Stimulated activated CD4-positive, alpha-beta T cell treated with anti-CD3 and anti-CD28 coated beads, Interleukin-2, amount 100 ng/mL, for 24 hours (primary cell): ENCODE results near the gene SOX18.
"Not testable (repeated sequence)": the region's sequence is repeated elsewhere in the genome, so short reads cannot be mapped to it uniquely, and the experiment has no call there.

ENCODE experiments used
- DNase-seq, 2 donors: peaks; one replicate each; pipeline ENCODE4 v3.0.0-alpha.2; 2020

Gene SOX18

DNA sequence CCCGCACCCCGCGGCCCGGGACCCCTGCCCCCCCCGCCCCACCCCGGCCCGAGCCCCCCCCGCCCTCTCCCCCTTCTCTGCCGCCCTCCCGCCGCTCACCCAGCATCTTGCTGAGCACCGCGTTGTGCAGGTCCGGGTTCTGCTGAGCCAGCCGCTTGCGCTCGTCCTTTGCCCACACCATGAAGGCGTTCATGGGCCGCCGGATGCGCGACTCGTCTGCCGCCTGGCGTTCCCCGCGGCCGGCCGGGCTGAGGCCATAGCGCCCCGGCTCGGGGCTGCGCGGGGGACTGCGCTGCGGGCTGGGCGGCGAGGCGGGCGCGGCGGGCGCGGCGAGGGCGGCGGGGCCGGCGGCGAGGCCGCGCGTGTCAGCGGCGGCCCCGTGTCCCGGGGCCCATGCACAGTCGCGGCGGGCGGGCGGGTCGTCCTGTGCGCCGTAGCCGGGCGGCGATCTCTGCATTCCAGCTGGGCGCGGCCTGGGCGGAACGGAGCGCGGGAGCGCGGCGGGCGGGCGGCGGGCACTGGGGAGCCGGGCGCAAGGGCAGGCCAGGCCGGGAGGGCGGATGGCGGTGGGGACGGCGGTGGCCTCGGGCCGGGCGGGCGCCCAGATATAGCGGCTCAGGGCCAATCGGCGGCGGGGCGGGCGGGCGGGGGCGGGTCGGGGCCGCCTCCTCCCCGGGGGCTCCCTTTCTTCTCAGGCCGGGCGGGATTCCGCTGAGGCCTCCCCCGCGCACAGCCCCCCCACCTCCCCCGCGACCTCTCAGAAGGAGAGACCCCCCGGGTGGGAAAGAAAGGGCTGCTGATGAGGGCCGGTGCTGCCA, at the start of gene SOX18:
SOX18 (minus strand) TSS at position 580 of the 818 bp plus-strand sequence; CDS start at position 457, 123 bp downstream.
- peak in 1 of 2 donors; percentile 60 for DNase-seq

DNA sequence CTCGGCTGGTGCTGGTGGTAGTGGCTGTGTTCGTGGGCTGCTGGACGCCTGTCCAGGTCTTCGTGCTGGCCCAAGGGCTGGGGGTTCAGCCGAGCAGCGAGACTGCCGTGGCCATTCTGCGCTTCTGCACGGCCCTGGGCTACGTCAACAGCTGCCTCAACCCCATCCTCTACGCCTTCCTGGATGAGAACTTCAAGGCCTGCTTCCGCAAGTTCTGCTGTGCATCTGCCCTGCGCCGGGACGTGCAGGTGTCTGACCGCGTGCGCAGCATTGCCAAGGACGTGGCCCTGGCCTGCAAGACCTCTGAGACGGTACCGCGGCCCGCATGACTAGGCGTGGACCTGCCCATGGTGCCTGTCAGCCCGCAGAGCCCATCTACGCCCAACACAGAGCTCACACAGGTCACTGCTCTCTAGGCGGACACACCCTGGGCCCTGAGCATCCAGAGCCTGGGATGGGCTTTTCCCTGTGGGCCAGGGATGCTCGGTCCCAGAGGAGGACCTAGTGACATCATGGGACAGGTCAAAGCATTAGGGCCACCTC, 49.1 kb upstream of the SOX18 start:
- DNase-seq: no peak

DNA sequence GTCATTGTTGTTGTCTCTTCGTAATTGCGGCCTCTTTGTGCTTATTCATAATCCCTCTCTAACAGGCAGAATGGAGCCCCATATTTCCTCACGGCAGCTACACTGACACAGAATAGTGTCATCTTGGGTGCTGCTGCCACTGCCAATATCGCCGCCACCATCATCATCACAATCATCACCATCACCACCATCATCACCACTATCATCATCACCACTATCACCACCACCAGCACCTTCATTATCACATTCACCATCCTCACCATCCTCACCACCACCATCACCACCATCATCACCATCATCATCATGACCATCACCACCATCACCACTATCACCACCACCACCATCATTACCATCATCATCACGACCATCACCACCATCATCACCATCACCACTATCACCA, 47.1 kb upstream of the SOX18 start:
- DNase-seq: no peak

DNA sequence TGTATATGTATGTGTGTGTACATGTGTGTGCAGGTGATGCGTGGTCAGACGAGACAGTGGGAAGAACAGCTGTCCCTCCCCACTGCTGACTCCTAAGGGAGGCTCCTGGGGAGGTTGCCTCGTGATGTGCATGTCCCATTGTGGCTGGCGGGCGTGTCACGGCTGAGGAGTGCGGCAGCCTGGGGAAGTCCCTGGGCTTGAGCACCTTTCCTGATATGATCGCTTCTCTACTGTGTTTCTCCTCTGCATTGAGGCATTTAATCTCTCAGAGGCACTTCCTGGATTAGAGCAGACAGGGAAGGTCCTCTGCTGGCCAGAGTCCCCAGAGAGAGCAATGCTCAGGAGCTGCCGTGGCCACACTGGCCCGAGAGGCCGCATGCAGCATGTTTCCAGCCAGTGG, 46.5 kb upstream of the SOX18 start:
- DNase-seq: no peak

DNA sequence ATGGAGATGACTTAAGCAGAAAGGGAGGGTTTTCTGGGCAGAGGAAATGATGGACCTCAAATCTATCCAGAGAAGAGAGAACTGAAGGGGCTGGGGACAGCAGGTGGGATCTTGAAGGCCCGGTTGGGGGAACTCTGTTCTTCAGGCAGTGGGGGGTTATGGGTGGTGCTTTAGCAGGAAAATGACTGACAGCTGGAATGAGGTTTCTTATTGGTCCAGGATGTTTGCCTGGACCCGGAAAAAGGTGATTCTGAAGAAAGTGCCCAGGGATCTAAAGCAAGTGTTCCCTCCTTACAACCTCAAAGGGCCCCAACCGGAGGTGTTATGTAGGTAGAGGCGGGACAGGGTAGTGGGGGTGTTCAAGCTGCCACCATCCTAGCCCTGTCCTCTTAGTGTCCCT, 46.0 kb upstream of the SOX18 start:
- DNase-seq: no peak

DNA sequence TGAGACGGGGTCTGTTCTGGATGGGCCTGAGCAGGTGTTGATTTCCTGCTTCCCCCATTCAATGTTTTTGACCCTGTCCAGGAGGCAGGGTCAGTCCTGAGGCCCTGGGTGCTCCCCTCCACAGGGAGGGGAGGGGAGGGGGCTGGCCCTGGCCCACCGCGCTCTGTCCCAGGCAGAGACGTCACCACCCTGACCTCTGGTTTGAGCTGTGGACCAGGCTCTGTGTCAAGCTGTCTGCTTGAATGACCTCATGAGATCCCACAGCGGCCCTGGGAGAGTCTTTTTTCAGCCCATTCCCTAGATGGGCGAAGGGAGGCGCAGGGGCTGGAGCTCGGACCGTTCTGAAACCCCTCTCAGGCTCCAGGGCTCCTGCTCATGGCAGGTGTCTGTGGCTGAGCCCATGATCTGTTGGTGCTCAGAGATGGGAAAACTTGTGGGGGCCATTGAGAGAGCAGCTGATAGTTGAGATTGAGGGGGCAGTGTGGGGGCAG, 43.6 kb upstream of the SOX18 start:
- DNase-seq: no peak

DNA sequence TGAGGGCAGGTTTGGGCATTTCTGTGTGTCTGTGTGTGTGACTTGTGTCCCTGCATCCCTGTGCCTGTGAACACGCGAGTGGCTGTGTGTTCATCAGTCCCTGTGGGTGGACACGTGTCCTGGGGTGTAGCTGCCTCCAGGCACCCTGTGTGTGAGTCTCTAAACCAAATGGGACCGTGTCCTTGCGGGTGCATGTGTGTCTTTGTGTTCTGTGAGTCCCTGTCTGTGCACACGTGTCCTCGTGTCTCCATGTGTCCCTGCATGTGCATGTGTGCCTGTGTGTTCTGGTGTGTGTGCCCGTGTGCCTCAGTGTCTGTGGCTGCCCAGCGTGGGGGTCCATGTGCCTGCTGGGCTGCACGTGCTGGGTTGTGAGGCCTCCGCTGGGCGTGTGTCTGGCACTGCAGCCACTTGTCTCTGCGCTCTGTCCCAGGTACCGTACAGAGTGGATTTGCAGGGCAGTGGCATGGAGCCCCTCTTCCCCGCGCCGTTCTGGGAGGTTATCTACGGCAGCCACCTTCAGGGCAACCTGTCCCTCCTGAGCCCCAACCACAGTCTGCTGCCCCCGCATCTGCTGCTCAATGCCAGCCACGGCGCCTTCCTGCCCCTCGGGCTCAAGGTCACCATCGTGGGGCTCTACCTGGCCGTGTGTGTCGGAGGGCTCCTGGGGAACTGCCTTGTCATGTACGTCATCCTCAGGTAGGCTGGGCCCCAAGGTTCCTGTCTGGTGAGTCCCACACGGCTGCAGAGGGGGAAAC, 43.0 kb upstream of the SOX18 start:
- DNase-seq: no peak

DNA sequence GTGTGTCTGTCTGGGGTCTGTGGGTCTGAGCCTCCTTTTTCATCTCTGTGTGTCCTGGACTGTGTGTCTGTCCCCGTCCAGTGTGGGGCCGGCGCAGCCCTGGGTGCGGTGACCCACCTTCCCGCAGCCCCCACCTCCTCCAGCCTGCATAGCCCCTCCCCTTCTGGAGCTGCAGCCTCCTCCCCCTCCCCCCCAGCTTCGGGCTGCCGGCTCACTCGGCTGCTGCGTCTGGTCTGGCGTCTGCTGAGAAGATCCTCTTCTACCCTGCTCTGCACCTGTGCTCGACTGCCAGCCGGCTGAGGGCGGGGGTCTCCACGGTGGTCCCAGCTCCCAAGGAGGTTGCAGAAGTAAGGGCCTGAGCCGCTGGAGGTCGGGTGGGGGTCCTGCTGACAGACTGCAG, 42.3 kb upstream of the SOX18 start:
- DNase-seq: no peak

DNA sequence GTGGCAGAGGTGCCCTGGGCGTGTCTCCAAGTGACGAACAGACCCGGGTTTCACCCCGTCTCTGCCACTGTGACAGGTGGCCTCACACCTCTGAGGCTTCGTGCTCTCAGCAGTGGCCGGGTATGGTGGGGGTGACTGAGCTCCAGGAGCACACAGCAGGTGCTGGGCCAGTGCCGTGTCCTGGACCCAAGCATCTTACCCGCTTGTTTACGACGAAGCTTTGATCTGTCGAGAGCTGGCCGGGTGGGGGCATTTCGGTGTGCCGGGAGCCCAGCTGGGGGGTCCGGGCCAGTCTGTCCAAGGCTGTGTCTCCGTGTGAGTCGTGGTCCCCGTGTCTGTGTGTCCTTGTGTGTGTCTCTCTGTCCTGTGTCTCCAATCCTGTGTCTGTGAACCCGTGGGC, 41.9 kb upstream of the SOX18 start:
- DNase-seq: no peak

DNA sequence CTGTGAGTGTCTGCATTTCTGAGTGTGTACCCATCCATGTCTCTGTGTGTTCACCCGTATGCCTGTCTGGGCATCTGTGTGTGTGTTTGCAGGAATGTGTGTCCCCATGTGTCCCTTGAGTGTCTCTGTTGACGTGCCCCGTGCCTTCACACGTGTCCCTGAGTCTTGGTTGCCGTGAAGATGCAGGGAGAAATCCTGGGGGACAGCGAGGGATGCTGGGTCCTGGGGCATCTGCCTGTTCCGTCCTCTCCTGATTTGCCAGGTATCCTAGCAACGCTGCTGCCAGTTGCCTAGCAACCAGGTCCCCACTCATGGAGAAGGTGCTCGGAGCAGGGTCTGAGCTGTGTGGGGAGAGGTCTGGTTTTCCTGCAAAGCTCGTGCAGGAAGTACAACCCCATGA, 40.7 kb upstream of the SOX18 start:
- DNase-seq: no peak

DNA sequence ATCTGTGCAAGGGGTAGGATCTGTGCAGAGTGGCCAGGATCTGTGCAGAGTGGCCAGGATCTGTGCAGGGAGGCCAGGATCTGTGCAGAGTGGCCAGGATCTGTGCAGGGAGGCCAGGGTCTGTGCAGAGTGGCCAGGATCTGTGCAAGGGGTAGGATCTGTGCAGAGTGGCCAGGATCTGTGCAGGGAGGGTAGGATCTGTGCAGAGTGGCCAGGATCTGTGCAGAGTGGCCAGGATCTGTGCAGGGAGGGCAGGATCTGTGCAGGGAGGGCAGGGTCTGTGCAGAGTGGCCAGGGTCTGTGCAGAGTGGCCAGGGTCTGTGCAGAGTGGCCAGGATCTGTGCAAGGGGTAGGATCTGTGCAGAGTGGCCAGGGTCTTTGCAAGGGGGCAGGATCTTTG, 39.1 kb upstream of the SOX18 start:
- DNase-seq: not testable (repeated sequence)

DNA sequence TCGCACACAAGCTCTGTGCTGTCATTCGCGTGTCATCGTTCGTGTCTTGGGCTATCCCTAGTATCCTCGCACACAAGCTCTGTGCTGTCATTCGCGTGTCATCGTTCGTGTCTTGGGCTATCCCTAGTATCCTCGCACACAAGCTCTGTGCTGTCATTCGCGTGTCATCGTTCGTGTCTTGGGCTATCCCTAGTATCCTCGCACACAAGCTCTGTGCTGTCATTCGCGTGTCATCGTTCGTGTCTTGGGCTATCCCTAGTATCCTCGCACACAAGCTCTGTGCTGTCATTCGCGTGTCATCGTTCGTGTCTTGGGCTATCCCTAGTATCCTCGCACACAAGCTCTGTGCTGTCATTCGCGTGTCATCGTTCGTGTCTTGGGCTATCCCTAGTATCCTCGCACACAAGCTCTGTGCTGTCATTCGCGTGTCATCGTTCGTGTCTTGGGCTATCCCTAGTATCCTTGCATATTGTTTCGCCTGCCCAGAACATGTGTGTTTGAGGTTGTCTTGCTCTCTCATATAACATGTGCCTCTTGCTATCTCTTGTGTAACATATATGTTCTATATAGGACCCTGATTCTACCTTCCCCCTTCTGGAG, 37.9 kb upstream of the SOX18 start:
- not testable (repeated sequence) for DNase-seq

DNA sequence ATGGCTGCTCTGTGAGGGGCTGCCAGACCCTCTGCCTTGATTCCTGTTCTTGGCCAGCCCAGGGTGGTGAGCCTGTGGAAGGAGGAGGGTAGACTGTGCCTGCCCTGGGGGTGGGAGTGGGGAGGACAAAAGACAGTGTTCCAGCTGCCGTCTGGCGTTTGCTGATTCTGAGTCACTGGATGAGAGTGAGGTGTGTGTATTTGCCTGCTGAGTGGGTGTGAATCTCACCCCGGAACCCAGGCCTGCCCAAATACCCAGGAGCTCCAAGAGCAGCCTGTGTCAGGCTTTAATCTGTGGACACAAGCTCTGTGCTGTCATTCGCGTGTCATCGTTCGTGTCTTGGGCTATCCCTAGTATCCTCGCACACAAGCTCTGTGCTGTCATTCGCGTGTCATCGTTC, 37.4 kb upstream of the SOX18 start:
- DNase-seq: no peak

DNA sequence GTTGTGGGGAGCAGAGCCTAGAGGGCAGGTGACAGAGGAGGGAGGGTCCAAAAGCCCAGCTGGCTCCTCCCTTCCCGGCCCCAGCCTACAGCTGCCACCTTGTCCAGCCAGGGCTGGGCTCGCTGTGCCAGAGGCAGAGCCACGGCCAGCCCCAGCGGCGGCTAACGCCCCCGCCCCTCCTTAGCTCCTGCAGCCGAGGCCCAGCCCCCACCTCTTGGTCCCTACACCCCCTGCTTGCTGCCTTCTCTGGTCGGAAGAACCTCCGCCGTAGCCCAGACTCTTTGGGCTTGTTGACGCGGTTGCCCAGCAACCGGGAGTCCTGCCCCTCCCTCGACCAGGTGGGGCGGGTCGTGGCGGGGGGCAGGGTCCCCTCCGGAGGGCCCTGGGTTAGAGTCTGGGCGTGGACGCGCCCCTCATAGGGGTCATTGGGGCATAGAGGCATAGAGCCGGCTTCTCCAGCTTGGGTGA, 35.3 kb upstream of the SOX18 start:
- DNase-seq: no peak

DNA sequence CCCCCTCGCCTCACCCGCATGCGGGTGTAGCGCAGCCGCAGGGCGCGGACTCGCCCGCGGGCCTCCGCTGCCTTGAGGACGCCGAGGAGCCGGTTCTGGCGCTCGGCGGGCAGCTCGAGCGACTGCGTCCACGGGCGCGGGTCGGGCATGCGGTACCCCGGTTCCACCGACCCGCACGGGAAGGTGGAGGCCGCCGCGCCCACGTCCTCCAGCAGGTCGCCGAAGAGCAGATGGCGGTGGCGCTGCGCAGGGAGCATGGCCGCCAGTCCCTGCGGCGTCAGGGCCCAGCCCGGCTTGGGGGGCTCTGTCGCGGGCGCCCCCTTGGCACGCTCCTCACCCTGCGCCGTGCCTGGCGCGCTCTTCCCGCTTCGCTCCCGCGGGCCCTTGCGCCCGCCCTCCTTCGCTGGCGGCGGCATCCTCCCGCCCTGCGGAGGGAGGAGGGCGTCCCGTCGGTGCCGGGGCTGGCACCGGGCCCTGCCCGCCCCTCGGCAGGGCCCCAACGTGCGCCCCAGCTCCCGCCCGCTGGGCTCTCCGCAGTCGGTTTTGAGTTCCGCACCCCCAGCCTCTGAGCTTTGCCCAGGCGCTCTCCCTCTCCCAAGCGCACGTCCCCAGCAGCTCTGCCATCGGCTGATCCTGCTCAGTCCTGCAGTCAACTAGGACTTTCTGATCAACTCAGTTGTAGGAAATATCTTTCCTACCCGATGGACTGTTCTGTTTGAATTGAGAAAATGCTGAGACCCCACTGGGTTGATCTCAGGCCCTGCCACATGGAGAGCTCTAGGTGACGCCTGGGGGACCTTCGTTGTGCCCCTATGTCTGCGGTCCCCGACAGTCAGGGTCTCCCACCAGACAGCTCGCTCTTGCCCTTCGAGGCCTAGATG, 34.6 kb upstream of the SOX18 start, which contains the start of gene LKAAEAR1:
LKAAEAR1 (minus strand) TSS at position 595 of the 881 bp plus-strand sequence; CDS start at position 416, 179 bp downstream.
- DNase-seq: no peak

DNA sequence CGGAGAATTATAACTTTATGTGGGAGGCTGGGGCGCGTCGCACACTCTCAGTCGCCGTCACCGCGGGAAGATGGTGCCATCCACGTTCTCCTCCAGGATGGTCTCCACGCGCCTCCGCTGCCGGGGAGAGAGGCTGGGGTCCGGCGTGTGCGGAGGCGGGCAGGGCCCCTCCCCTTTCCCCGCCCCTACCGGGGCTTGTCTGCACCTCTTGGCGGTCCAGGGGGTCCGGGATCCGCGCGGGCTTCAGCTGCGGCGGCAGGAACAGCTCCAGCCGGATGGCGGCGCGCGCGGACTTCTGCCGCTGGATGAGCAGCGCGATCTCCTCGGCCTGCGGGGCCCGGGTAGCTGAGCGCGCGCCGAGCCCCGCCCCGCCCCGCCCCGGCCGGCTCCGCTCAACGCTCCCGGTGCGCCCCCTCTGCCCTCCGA, 34.0 kb upstream of the SOX18 start:
- DNase-seq: peak; percentile 74 to 82

DNA sequence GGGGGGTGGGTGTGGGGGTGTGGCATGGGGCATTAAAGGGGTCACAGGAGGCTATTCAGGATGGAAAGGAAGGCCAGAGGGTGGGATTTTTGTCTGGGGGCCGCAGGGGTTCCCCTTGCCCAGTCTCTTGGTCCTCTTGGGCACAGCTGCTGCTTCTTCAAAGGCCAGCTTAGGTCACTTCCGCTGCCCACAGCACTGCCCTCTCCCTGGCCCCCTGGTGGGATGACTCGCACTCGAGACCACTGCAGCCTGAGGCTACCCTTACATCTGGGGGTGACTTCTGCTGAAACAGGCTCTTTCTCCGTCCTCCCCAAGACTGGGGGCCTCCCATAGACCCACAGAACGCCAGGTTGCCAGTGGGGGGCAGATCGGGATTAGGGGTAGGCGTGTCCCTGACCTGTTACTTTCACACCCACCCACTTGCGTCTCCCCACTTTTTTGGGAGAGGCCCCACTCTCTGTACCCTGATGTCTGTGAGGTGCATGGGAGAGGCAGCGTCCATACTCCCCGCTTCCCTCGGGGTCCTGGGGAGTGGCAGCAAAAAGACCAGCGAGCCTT, 33.5 kb upstream of the SOX18 start:
- DNase-seq: no peak

DNA sequence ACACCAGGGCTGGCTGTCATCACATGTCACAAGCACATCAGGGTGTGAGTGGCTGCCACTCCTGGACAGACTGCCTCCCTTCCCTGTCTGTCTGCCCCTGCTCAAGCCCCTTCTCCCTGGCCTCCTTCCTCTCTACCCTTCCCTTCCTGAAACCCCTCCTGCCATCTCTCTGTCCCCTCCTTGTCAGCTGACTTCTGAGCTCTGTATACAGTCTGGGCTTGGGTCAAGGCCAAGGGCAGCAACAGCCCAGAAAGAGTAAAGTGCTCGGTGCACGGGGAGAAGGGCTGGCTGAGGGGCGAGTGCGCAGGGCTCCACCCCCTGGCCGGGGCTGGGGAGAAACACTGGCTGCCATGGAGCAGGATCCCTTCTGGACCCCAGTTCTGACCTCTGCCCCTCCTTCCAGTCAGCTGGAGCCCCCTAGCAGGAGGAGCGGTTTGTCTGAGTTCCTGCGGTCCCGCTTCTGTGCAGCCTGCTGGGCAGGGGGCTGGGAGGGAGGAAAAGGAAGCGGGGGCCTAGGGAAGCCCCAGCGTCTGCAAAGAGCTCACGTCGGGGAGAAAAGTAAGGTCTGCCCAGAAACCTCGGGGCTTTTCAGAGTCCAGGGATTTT, 32.8 kb upstream of the SOX18 start:
- DNase-seq: no peak

DNA sequence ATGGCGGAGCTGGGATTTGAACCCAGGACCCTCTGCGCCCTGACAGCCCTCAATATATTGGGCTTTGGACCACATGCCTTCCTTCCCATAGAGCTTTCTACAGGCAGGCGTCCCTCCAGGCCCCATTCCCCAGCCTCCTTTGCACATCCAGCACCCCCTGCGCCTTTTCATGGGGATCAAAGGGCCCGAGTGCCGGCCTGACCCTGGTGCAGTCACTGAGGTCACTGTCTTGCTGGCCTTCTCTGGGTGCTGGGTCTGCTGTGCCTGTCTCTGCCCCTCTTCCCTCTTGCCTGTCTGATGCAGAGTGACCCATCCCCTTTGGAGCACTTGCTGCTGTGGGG, 32.2 kb upstream of the SOX18 start:
- no peak for DNase-seq

DNA sequence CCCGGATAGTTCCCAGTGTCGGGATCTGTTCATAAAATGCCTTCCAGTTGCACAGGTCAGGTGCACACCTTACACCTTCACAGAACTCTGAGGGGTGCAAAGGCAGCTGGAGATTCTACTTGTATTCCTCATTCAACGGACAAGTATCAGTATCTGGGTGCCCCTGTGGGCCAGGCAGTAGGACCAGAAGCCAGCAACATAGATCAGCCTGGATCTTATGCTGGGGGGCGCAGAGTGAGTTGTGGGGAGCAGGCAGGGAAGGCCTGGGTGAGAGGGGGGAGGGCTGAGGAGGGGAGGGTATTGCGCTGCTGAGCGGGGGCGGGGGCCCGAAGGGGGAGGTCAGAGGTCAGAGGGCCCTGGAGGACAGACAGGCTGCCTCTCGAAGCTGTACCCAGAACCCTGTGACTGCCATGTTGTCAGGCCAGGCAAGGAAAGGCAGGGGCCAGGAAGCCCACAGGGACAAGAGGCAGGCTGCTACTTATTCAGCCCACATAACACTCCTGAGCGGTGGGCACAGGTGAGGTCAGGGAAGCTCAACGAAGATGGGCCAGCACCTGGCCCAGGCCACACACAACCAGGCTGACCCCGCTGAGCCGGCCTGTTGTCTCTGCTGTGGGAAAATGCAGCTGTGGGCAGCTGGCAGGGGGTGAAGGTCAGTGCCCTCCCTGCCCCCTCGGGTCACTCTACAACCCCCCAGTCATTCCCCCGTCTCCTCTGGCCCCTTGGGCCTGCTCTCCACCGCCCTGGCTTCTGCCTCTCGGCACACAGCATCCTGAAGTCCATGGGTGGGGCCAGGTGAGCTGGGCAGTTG, 31.6 kb upstream of the SOX18 start:
- no peak for DNase-seq
